GM10266 (cell line): ENCODE measurements around the gene MDFIC2.
A peak's percentile ranks its signal among the peaks of the same experiment; 100 is the strongest.
"Not testable (repeated sequence)": the region's sequence is repeated elsewhere in the genome, so short reads cannot be mapped to it uniquely, and the experiment has no call there.

Experiments used
- DNase-seq: peaks from one replicate; pipeline ENCODE4 v3.0.0; 2012; ENCODE audit errors: extremely low spot score
- CTCF ChIP-seq: IDR thresholded peaks from 2 replicates; pipeline ENCODE4 v1.5.1; 2012; ENCODE audit warnings: mild to moderate bottlenecking, low read depth; ENCODE audit not compliant: control insufficient read depth, insufficient read depth; ENCODE audit errors: missing control alignments

MDFIC2 gene

GRCh38 chr3:70333080-70333479 is 20.6 kb upstream of the MDFIC2 start:
- no peak for TF ChIP-seq CTCF
- no peak for DNase-seq

DNA sequence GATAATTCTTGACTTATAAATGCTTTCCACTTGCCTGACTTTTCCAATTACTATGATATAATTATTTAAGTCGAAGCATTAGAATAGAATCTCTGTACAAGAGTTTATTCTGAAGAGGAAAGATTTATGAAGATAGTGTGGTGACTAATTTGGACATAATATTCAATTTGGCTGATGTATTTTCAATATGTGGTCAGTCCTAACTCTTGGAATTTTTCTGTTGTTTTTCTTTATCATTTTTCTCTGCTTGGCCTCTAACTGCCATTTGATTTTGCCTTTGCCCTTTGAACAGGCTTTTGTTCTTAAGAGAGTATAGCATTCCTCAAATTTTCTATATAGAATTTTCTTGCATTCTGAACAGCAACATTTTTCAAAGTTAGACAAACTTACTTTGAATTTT is 2.6 kb upstream of the MDFIC2 start:
- TF ChIP-seq CTCF, result no peak
- no peak for DNase-seq

DNA sequence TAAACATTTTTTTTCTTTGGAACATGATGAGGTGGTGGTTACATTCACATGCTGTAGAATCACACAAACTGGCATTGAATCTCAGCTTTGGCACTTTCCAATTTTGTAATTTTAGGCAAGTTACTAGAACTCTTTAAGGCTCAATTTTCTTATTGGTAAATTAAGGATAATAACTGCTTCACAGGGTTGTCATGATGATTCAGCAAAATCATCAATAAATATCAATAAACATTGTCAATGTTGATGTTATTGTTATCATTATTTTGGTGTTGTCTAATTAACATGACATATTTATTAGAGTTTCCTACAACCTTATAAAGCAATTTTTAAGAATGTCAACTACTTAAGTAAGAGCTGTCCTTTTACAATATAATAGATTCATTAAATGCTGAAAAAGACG is 1.6 kb downstream of the MDFIC2 start:
- no peak for TF ChIP-seq CTCF
- no peak for DNase-seq

- TF ChIP-seq CTCF, result no peak
- no peak for DNase-seq
Observed at GRCh38 chr3:70309591-70309990, 2.8 kb downstream of the MDFIC2 start.

- no peak for DNase-seq
- peak; percentile 35 for TF ChIP-seq CTCF
Observed at GRCh38 chr3:70308760-70309159, 3.7 kb downstream of the MDFIC2 start.

DNA sequence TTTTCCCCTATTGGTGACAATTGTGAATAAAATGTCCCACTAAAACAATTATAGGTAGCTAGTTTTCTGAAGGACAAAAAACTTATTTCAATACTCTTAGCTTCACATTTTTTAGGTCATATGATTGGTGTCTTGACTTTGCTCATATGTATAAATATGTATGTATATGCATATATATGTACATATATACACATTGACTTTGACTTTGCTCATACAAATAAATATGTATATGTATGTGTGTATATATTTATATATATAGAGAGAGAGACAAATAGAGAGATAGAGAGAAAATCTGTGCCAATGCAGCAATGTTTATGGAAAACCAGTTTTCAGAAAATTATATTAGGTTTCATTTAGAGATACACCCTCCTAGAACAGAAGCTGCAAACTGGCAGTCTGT is 5.7 kb downstream of the MDFIC2 start:
- DNase-seq, result no peak
- no peak for TF ChIP-seq CTCF

DNA sequence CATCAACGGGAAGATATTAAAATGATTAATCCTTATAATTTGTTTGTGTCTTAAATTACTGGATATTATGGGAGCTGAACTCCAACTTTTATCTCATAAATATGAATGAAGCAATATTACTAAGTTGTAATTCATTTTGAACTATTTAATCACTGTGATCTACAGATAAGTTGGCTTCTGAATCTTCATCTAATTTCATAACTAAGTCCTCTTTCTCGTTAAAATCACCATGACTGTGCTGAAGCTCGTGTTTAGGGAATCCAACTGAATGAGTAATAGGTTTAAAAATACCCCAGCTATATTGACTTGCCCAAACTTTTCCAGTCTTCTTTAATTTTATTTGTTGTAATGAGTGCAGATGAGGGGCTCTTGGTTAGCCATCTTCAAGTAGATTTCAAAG is 14.1 kb downstream of the MDFIC2 start:
- DNase-seq, result no peak
- no peak for TF ChIP-seq CTCF

- no peak for TF ChIP-seq CTCF
- no peak for DNase-seq
Observed at GRCh38 chr3:70291097-70291482, 21.3 kb downstream of the MDFIC2 start.

GRCh38 chr3:70290431-70291096 is 21.9 kb downstream of the MDFIC2 start:
- not testable (repeated sequence) for DNase-seq
